GM12891 (cell line): ENCODE measurements around the gene PCDHGA9.

ENCODE experiments used
- POLR2A ChIP-seq: IDR thresholded peaks from 2 replicates; pipeline ENCODE4 v1.6.1; 2011; ENCODE audit warnings: low read depth, low read length, control low read depth
- POLR2AphosphoS5 ChIP-seq: IDR thresholded peaks from 2 replicates; pipeline ENCODE4 v1.6.1; 2011; ENCODE audit warnings: low read depth, low read length, control low read depth
- SPI1 ChIP-seq: IDR thresholded peaks from 2 replicates; pipeline ENCODE4 v1.6.1; 2011; ENCODE audit warnings: low read depth, low read length, control low read depth
- TAF1 ChIP-seq: IDR thresholded peaks from 2 replicates; pipeline ENCODE4 v1.6.1; 2011; ENCODE audit warnings: low read depth, low read length, control low read depth

DNA sequence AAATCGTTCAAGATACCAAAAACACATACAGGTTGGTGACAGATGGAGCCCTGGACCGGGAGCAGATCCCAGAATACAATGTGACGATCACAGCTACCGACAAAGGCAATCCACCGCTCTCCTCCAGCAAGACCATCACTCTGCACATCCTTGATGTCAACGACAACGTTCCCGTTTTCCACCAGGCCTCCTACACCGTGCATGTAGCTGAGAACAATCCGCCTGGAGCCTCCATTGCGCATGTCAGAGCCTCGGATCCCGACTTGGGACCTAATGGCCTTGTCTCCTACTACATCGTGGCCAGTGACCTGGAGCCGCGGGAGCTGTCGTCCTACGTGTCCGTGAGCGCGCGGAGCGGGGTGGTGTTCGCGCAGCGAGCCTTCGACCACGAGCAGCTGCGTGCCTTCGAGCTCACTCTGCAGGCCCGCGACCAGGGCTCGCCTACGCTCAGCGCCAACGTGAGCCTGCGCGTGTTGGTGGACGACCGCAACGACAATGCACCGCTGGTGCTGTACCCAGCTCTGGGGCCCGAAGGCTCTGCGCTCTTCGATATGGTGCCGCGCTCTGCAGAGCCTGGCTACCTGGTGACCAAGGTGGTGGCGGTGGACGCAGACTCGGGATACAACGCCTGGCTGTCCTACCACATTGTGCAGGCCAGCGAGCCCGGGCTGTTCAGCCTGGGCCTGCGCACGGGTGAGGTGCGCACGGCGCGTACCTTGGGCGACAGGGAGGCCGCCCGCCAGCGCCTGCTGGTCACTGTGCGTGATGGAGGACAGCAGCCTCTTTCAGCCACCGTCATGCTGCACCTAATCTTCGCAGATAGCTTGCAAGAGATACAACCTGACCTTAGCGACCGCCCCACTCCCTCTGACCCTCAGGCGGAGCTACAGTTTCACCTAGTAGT lies 30.8 kb upstream of the PCDHGA9 start:
- TF ChIP-seq POLR2AphosphoS5 (no peak), POLR2A (no peak), TAF1 (no peak), SPI1 (no peak)
